Epithelial cell of proximal tubule (primary cell): ENCODE results near the gene ZNF687. TPM values are rescaled to one million over a fixed set of nuclear protein-coding genes. Genes with fewer than 3 reads are reported as not detected.

Experiments
- DNase-seq: peaks from one replicate; pipeline ENCODE4 v3.0.0-alpha.2; 2011; ENCODE audit warnings: low read depth
- H3K4me3 ChIP-seq: 2 replicates; pipeline ENCODE4 v1.5.1; 2011; ENCODE audit warnings: low read depth, mild to moderate bottlenecking, low read length
- total RNA-seq: library from RNA; depleted of rRNA; stranded (reverse); fragments of >200 nt; gene quantifications from 2 replicates; pipeline ENCODE4 v1.2.3, GENCODE V29; 2015
- TF ChIP-seq, protein P1 (sequence below): conservative IDR thresholded peaks from 2 replicates; pipeline ENCODE4 v1.5.1; 2012; ENCODE audit warnings: low read depth, mild to moderate bottlenecking, low read length

The ZNF687 gene
- total RNA-seq, 1 donor from 2014 or later = 14.0 TPM

DNA sequence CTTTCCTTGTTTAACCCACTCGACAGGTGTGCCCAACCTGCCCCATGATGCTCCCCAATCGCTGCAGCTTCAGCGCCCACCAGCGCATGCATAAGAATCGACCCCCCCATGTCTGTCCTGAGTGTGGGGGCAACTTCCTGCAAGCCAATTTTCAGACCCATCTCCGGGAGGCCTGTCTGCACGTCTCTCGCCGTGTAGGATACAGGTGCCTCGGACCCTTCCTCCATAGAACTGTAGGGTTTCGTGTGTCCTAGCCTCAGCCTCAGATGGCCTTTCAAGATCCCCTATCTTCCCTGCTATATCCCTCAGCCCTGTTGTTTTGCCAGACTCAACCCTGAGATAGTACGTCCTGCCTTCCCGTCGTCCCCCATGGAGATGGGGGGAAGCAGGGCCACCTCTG, 6.4 kb downstream of the ZNF687 start:
- H3K4me3 ChIP-seq = no peak overlapping the region
- TF ChIP-seq, protein P1, sequence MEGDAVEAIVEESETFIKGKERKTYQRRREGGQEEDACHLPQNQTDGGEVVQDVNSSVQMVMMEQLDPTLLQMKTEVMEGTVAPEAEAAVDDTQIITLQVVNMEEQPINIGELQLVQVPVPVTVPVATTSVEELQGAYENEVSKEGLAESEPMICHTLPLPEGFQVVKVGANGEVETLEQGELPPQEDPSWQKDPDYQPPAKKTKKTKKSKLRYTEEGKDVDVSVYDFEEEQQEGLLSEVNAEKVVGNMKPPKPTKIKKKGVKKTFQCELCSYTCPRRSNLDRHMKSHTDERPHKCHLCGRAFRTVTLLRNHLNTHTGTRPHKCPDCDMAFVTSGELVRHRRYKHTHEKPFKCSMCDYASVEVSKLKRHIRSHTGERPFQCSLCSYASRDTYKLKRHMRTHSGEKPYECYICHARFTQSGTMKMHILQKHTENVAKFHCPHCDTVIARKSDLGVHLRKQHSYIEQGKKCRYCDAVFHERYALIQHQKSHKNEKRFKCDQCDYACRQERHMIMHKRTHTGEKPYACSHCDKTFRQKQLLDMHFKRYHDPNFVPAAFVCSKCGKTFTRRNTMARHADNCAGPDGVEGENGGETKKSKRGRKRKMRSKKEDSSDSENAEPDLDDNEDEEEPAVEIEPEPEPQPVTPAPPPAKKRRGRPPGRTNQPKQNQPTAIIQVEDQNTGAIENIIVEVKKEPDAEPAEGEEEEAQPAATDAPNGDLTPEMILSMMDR = no peak
- no peak for DNase-seq

DNA sequence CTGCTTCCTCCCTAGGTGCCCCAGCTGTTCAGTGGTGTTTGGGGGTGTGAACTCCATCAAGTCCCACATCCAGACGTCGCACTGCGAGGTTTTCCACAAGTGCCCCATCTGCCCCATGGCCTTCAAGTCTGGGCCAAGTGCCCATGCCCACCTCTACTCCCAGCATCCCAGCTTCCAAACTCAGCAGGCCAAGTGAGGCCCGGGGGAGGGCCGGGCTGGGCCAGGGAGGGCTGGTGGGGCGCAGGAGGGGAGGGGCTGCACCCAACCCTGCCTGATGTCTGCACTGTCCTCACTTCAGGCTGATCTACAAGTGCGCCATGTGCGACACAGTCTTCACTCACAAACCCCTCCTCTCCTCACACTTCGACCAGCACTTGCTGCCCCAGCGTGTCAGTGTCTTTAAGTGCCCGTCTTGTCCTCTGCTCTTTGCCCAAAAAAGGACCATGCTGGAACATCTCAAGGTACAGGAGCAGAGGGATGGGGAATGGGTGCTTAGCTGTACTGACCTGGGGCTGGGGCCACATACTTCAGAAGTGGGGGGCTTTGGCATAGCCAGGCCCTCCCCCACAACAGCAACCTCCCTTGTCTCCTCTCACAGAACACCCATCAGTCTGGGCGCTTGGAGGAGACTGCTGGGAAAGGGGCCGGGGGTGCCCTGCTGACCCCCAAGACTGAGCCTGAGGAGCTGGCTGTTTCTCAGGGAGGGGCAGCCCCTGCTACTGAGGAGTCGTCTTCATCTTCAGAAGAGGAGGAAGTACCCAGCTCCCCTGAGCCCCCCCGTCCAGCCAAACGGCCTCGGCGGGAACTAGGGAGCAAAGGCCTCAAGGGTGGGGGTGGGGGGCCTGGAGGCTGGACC, 7.2 kb downstream of the ZNF687 start:
- H3K4me3 ChIP-seq = no peak overlapping the region
- TF ChIP-seq, protein P1 = no peak
- DNase-seq = no peak

DNA sequence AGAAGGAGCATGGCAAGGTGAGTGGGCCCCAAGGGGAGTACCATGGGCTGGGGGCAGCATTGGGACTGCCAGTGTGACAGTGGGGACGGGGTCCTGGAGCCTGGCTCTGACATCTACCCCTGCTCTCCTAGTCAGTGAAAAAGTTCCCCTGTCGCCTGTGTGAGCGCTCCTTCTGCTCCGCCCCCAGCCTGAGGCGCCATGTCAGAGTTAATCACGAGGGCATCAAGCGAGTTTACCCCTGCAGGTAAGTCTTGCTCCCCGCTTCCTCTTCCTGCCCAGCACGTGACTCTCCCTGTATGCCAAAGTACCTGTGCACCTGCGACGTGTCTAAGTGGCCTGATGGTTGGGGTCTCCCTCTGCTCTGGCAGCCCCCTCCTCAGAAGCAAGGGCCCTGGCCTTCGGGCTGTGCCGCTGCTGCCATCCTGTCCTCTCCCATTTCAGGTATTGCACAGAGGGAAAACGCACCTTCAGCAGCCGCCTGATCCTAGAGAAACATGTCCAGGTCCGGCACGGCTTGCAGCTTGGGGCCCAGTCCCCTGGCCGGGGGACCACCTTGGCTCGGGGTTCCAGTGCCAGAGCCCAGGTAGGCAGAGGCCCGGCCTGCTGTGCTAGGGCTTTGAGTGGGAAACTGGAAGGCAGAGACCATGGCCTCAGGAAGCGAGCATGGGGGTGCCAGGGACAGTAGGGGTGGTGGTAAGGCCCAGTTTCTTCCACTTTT, 8.1 kb downstream of the ZNF687 start:
- no peak overlapping the region for H3K4me3 ChIP-seq
- no peak for DNase-seq
- TF ChIP-seq, protein P1 = no peak

DNA sequence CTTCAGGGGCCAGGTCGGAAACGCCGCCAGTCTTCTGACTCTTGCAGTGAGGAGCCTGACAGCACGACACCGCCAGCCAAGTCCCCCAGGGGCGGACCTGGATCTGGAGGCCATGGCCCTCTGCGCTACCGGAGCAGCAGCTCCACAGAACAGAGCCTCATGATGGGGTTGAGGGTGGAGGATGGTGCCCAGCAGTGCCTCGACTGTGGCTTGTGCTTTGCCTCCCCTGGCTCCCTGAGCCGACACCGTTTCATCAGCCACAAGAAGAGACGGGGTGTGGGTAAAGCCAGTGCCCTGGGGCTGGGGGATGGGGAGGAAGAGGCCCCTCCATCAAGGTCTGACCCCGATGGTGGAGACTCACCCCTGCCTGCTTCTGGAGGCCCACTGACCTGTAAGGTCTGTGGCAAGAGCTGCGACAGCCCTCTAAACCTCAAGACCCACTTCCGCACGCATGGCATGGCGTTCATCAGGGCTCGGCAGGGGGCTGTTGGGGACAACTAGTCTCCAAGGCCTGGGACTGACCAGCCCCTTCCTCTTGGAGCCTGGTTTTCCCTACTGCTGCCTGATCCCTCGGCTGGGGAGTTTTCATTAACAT, 8.7 kb downstream of the ZNF687 start:
- DNase-seq = no peak

DNA sequence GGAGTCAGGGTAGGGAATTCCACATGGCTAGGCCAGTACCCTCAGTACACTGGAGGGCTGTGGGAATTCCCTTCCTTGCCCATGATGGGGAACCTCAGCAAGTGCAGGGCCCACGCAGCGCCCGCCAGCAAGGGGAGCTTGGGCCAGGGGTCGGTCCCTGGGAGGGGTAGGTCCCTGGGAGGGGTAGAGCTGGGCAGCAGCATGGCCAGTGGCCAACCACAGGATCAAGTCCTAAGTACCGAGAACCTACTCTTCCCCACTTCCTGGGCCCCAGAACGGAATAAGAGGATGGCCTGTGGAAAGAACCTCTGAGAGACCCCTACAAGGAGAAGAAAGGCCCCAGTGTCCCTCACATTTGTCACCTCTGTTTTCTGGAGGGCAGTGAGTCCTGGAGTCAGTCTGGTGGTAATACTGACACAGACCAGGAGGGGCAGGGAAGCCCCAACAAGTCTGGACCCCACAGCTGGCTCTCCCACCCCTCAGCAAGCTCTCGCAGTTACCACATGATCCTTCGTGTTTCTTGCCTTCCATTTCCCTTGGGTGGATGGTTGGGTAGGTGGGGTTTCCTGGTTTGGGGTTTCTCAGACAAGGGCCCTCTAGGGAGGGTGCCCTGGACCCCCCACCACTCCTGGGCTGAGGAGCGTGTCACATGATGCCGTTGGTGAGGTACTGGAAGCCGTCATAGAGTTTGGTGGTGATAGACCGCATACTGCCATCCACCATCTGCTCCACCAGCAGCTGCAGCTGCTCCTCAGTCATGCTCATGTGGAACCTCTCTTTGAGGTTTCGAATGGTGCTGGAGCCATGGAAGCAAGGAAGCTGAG, 10.3 kb downstream of the ZNF687 start:
- no peak for DNase-seq
- TF ChIP-seq, protein P1 = no peak
- no peak overlapping the region for H3K4me3 ChIP-seq

More for the DNA sequence above, 8.7 kb downstream of the ZNF687 start:
- H3K4me3 ChIP-seq = no peak overlapping the region
- TF ChIP-seq, protein P1 = no peak

DNA sequence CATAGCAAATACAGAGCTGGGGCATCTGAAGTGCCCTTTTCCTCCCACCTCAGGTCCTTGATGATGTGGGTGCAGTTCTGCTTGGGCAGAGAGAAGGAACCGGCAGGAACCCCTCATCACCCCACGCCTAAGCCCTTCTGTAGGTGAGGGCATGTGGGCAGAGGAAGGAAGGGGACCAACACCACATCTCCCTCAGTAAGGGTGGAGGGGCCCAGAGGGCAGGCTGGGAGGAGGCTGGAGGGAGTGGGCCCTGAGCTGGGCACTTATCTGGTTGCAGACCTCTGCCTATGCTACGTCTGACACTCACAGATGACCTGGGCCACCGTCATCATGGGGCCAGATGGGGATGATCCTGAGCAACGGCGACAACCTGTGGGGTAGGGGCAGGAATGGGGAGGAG, 11.0 kb downstream of the ZNF687 start:
- H3K4me3 ChIP-seq = no peak overlapping the region
- no peak for DNase-seq
- TF ChIP-seq, protein P1 = no peak
